Gastrocnemius medialis (tissue), 4 donors: ENCODE results near the gene ARTN.

Experiments used
- CTCF ChIP-seq, 5 experiments: fragments of 450-650 bp in 3 of 5; fragments of 200-600 bp in 2 of 5; sonication (generic) in 2 of 5; IDR thresholded peaks in 4 of 5; conservative IDR thresholded peaks in 1 of 5; 1 replicate in 4 of 5; 2 replicates in 1 of 5; pipeline ENCODE4 v1.5.1; 2016 to 2019; ENCODE audit warnings: antibody characterized with exemption in 5 of 5, mild to moderate bottlenecking in 3 of 5, moderate library complexity in 3 of 5
- POLR2A ChIP-seq, 2 donors: fragments of 450-650 bp; IDR thresholded peaks; one replicate each; pipeline ENCODE4 v1.6.1; 2017; ENCODE audit warnings: antibody characterized with exemption in 2 of 2, mild to moderate bottlenecking in 2 of 2, moderate library complexity in 2 of 2

GRCh38 chr1:43934986-43935324 is 1.4 kb downstream of the ARTN start:
- TF ChIP-seq POLR2A (IDR thresholded peaks at IDR 0.05) (no peak), CTCF (IDR thresholded peaks at IDR 0.05 in 4 of 5, conservative IDR thresholded peaks at IDR 0.05 in 1 of 5) (no peak)
